GM12878 (cell line): ENCODE results near the gene NARF.

ENCODE experiments used
- BMI1 ChIP-seq: fragments of 450-650 bp; IDR thresholded peaks from 2 replicates; pipeline ENCODE4 v1.6.1; 2016; ENCODE audit warnings: mild to moderate bottlenecking, moderate library complexity, borderline replicate concordance
- CTCF ChIP-seq, 3 experiments: IDR thresholded peaks in 2 of 3; conservative IDR thresholded peaks in 1 of 3; 2 replicates each; pipeline ENCODE4 v1.5.1; 2011; ENCODE audit warnings: low read depth in 3 of 3, low read length in 3 of 3, mild to moderate bottlenecking in 3 of 3, control low read depth in 2 of 3, moderate library complexity in 2 of 3, inconsistent platforms in 1 of 3, mixed read lengths in 1 of 3; ENCODE audit not compliant: control insufficient read depth in 2 of 3, insufficient read depth in 1 of 3; ENCODE audit errors: extremely low read depth in 1 of 3
- EED ChIP-seq: sonication (generic); IDR thresholded peaks from 2 replicates; pipeline ENCODE4 v1.6.1; 2016; ENCODE audit warnings: antibody characterized with exemption, low read depth
- FOS ChIP-seq: IDR thresholded peaks from 3 replicates; pipeline ENCODE4 v1.6.1; 2011; ENCODE audit warnings: borderline replicate concordance; ENCODE audit not compliant: insufficient read length; ENCODE audit errors: extremely low read depth
- GABPA ChIP-seq: IDR thresholded peaks from 2 replicates; pipeline ENCODE4 v1.6.1; 2014; ENCODE audit warnings: antibody characterized with exemption, low read depth, mild to moderate bottlenecking, inconsistent platforms
- KDM1A ChIP-seq: fragments of 200-600 bp; sonication (generic); IDR thresholded peaks from 2 replicates; pipeline ENCODE4 v1.6.1; 2016; ENCODE audit warnings: borderline replicate concordance
- NBN ChIP-seq: fragments of 450-650 bp; IDR thresholded peaks from 2 replicates; pipeline ENCODE4 v1.6.1; 2016
- NFYA ChIP-seq: IDR thresholded peaks from 2 replicates; pipeline ENCODE4 v1.6.1; 2011; ENCODE audit warnings: low read depth, mild to moderate bottlenecking, low read length, improper control_type of control experiment, borderline replicate concordance
- POLR2A ChIP-seq: IDR thresholded peaks from 2 replicates; pipeline ENCODE4 v1.6.1; 2011; ENCODE audit warnings: low read depth, mild to moderate bottlenecking, low read length
- SPI1 ChIP-seq: IDR thresholded peaks from 2 replicates; pipeline ENCODE4 v1.6.1; 2011; ENCODE audit warnings: low read depth, mild to moderate bottlenecking, low read length, moderate library complexity, borderline replicate concordance; ENCODE audit not compliant: insufficient read depth
- ZNF274 ChIP-seq: IDR thresholded peaks from one replicate; pipeline ENCODE4 v1.8.0; 2011; ENCODE audit not compliant: insufficient read length, insufficient read depth
- ZNF384 ChIP-seq: IDR thresholded peaks from 2 replicates; pipeline ENCODE4 v1.6.1; 2012; ENCODE audit warnings: low read depth, mild to moderate bottlenecking, low read length, improper control_type of control experiment, borderline replicate concordance
- TF ChIP-seq, protein P1 (sequence below): fragments of 450-650 bp; formaldehyde crosslinking; IDR thresholded peaks from 2 replicates; pipeline ENCODE4 v1.5.0; 2022; ENCODE audit warnings: mild to moderate bottlenecking, missing genetic modification characterization

GRCh38 chr17:82410014-82410716, 48.4 kb upstream of the NARF start:
- no peak for TF ChIP-seq POLR2A
- TF ChIP-seq KDM1A, result no peak
- TF ChIP-seq CTCF (IDR thresholded peaks at IDR 0.05 in 2 of 3, conservative IDR thresholded peaks at IDR 0.05 in 1 of 3; ENCODE audit: control insufficient read depth in 2 of 3, extremely low read depth in 1 of 3, insufficient read depth in 1 of 3, low read depth in 3 of 3, low read length in 3 of 3), result no peak
- no peak for TF ChIP-seq NBN
- TF ChIP-seq BMI1, result no peak
- TF ChIP-seq SPI1, result no peak
- no peak for TF ChIP-seq ZNF274
- no peak for TF ChIP-seq EED
- no peak for TF ChIP-seq FOS
- TF ChIP-seq GABPA, result no peak
- TF ChIP-seq NFYA, result no peak
- TF ChIP-seq, protein P1, sequence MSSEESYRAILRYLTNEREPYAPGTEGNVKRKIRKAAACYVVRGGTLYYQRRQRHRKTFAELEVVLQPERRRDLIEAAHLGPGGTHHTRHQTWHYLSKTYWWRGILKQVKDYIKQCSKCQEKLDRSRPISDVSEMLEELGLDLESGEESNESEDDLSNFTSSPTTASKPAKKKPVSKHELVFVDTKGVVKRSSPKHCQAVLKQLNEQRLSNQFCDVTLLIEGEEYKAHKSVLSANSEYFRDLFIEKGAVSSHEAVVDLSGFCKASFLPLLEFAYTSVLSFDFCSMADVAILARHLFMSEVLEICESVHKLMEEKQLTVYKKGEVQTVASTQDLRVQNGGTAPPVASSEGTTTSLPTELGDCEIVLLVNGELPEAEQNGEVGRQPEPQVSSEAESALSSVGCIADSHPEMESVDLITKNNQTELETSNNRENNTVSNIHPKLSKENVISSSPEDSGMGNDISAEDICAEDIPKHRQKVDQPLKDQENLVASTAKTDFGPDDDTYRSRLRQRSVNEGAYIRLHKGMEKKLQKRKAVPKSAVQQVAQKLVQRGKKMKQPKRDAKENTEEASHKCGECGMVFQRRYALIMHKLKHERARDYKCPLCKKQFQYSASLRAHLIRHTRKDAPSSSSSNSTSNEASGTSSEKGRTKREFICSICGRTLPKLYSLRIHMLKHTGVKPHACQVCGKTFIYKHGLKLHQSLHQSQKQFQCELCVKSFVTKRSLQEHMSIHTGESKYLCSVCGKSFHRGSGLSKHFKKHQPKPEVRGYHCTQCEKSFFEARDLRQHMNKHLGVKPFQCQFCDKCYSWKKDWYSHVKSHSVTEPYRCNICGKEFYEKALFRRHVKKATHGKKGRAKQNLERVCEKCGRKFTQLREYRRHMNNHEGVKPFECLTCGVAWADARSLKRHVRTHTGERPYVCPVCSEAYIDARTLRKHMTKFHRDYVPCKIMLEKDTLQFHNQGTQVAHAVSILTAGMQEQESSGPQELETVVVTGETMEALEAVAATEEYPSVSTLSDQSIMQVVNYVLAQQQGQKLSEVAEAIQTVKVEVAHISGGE (CRISPR knock-in tag), result no peak
- no peak for TF ChIP-seq ZNF384
